MM.1S (cell line): ENCODE data around the gene ARHGAP26.

Experiments used
- DNase-seq: peaks from one replicate; pipeline ENCODE4 v3.0.0-alpha.2; 2015
- H2AFZ ChIP-seq: fragments of 300-600 bp; sonication (generic); 2 replicates; pipeline ENCODE4 v1.6.0; 2016; ENCODE audit warnings: antibody characterized with exemption, low read length
- H3F3A ChIP-seq: fragments of 300-600 bp; sonication (generic); 2 replicates; pipeline ENCODE4 v1.6.1; 2016; ENCODE audit warnings: mild to moderate bottlenecking, antibody characterized with exemption, low read length, moderate library complexity, mixed read lengths; ENCODE audit not compliant: insufficient read depth
- H3K27ac ChIP-seq: fragments of 300-600 bp; sonication (generic); 2 replicates; pipeline ENCODE4 v1.5.1; 2016; ENCODE audit warnings: mild to moderate bottlenecking, low read length
- H3K27me3 ChIP-seq: fragments of 300-600 bp; sonication (generic); replicated peaks from 2 replicates; pipeline ENCODE4 v1.6.0; 2016; ENCODE audit warnings: low read length; ENCODE audit not compliant: insufficient read depth
- H3K36me3 ChIP-seq: fragments of 300-600 bp; sonication (generic); replicated peaks from 2 replicates; pipeline ENCODE4 v1.6.1; 2016; ENCODE audit warnings: mild to moderate bottlenecking, low read length, mixed read lengths; ENCODE audit not compliant: insufficient read depth
- H3K4me1 ChIP-seq: fragments of 300-600 bp; sonication (generic); 2 replicates; pipeline ENCODE4 v1.6.1; 2016; ENCODE audit warnings: low read length, mixed read lengths
- H3K4me2 ChIP-seq: fragments of 300-600 bp; sonication (generic); 2 replicates; pipeline ENCODE4 v1.6.0; 2016; ENCODE audit warnings: low read depth, low read length
- H3K4me3 ChIP-seq: fragments of 300-600 bp; sonication (generic); 2 replicates; pipeline ENCODE4 v1.5.1; 2016; ENCODE audit warnings: low read length, mixed read lengths
- H3K79me2 ChIP-seq: fragments of 300-600 bp; sonication (generic); 2 replicates; pipeline ENCODE4 v1.6.1; 2016; ENCODE audit warnings: mixed run types, low read length, mixed read lengths
- H3K9ac ChIP-seq: fragments of 300-600 bp; sonication (generic); 2 replicates; pipeline ENCODE4 v1.6.1; 2016; ENCODE audit warnings: low read length, mixed read lengths
- H3K9me2 ChIP-seq: fragments of 300-600 bp; sonication (generic); replicated peaks from 2 replicates; pipeline ENCODE4 v1.6.1; 2016; ENCODE audit warnings: mild to moderate bottlenecking, low read length, mixed read lengths; ENCODE audit not compliant: insufficient read depth
- H3K9me3 ChIP-seq: fragments of 300-600 bp; sonication (generic); replicated peaks from 2 replicates; pipeline ENCODE4 v1.6.1; 2016; ENCODE audit warnings: mild to moderate bottlenecking, low read length, mixed read lengths; ENCODE audit not compliant: insufficient read depth
- H4K20me1 ChIP-seq: fragments of 300-600 bp; sonication (generic); 2 replicates; pipeline ENCODE4 v1.6.1; 2016; ENCODE audit warnings: mild to moderate bottlenecking, low read length, moderate library complexity, mixed read lengths; ENCODE audit not compliant: insufficient read depth
- EZH2 ChIP-seq: fragments of 300-600 bp; sonication (generic); optimal IDR thresholded peaks from 2 replicates; pipeline ENCODE3; 2017; ENCODE audit warnings: low read depth, mild to moderate bottlenecking, antibody characterized with exemption, low read length, mixed read lengths
- EZH2phosphoT487 ChIP-seq: fragments of 300-600 bp; sonication (generic); IDR thresholded peaks from 2 replicates; pipeline ENCODE4 v1.6.1; 2018; ENCODE audit warnings: antibody characterized with exemption, low read length
- TF ChIP-seq, protein P1 (sequence below): fragments of 300-600 bp; sonication (generic); IDR thresholded peaks from 2 replicates; pipeline ENCODE4 v1.5.1; 2016; ENCODE audit warnings: antibody characterized with exemption, low read length, mixed read lengths

ARHGAP26 gene

DNA sequence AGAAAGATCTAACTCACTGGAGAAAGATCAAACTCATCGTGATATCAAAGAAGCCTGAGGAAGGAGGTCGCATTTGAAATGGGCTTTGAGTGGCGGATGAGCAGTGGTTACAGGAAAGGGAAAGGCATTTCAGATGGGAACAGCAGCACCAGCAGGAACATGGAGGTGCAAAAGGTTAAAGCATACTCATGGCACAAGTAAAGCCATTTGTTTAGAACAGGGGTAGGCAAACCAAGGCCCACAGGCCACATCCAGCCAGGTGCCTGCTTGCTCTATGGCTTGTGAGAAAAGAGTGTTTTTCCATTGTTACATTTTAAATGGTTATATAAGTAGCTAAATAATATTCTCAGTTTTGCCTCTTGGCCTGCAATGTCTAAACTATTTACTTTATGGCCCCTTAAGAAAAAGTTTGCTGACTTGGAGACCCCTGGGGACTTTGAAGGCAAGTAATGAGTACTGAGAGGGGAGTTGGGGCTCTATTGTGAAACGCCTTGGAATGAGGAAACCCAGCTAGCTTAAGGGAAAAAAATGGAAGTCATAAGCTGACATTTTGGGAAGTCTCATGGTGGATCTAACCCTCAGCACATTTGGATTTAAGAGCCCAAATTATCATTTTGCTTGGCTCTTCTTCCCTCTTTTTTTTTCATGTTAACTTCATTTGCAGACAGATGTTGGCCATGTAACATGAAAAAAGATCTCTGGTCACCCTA is 422.2 kb downstream of the ARHGAP26 start:
- no peak overlapping the region for H3K4me3 ChIP-seq
- no peaks in the 10 kb centered on the region for H3K9me2 ChIP-seq
- H3K27ac ChIP-seq, result no peak overlapping the region
- H3K36me3 ChIP-seq, result no peaks in the 10 kb centered on the region
- peaks cover 5% of the 10 kb centered on the region for H3K4me1 ChIP-seq
- no peak for TF ChIP-seq EZH2
- TF ChIP-seq, protein P1, sequence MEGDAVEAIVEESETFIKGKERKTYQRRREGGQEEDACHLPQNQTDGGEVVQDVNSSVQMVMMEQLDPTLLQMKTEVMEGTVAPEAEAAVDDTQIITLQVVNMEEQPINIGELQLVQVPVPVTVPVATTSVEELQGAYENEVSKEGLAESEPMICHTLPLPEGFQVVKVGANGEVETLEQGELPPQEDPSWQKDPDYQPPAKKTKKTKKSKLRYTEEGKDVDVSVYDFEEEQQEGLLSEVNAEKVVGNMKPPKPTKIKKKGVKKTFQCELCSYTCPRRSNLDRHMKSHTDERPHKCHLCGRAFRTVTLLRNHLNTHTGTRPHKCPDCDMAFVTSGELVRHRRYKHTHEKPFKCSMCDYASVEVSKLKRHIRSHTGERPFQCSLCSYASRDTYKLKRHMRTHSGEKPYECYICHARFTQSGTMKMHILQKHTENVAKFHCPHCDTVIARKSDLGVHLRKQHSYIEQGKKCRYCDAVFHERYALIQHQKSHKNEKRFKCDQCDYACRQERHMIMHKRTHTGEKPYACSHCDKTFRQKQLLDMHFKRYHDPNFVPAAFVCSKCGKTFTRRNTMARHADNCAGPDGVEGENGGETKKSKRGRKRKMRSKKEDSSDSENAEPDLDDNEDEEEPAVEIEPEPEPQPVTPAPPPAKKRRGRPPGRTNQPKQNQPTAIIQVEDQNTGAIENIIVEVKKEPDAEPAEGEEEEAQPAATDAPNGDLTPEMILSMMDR, result no peak
- no peak for TF ChIP-seq EZH2phosphoT487
- no peak overlapping the region for H3K4me2 ChIP-seq
- no peaks in the 10 kb centered on the region for H3K79me2 ChIP-seq
- no peak for DNase-seq
- H3F3A ChIP-seq, result no peaks in the 10 kb centered on the region
- H4K20me1 ChIP-seq, result no peaks in the 10 kb centered on the region
- no peak overlapping the region for H2AFZ ChIP-seq
- no peak overlapping the region for H3K9ac ChIP-seq
- no peaks in the 10 kb centered on the region; the same call in 1 of the 2 replicates for H3K9me3 ChIP-seq
- H3K27me3 ChIP-seq, result no peaks in the 10 kb centered on the region

DNA sequence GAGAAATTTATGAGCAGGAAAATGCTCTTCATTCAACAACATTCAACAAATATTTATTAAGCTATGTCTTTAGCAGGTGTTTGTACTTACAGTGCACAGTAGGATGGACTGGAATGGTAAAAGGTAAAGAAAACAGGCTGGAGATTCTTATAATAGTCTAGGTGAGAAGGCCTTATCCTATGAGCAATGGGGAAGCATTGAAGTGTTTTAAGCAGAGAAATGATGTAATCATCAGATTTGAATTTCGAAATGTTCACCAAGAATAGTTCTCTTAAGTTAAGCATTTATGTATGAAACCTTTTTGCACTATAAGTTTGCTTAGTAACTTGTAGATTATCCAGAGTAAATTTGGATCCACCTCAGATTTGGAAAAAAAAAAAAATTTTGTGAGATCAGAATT is 424.0 kb downstream of the ARHGAP26 start:
- Histone ChIP-seq H3K36me3 (no peaks in the 10 kb centered on the region), H3K4me1 (no peaks in the 10 kb centered on the region), H3K4me3 (no peak overlapping the region), H3K9me3 (no peaks in the 10 kb centered on the region; the same call in 1 of the 2 replicates), H3K9me2 (no peaks in the 10 kb centered on the region), H3K27me3 (no peaks in the 10 kb centered on the region), H3K9ac (no peak overlapping the region), H3F3A (no peaks in the 10 kb centered on the region), H4K20me1 (no peaks in the 10 kb centered on the region), H2AFZ (no peak overlapping the region), H3K4me2 (no peak overlapping the region), H3K27ac (no peak overlapping the region), H3K79me2 (no peaks in the 10 kb centered on the region)
- no peak for TF ChIP-seq EZH2phosphoT487
- no peak for TF ChIP-seq EZH2
- TF ChIP-seq, protein P1, result no peak
- no peak for DNase-seq

DNA sequence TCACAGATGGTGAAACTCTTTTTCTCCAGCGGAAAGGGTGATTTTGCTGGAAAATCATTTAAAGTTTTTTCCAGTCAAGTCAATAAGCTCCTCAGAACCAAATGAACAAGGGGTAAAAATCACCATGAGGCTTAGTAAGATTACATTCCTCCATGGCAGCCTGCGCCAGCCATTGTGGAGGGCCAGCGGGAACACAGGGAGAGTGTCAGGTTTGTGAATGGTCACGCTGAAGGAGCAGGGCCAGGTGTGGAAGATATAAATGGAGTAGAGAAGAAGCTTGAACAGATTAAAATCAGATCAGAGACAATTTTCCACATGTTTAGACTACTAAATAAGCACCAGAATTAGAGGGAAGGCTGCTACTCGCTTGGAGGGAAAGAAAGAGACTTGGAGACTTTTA is 424.5 kb downstream of the ARHGAP26 start:
- Histone ChIP-seq H3K79me2 (no peaks in the 10 kb centered on the region), H3K4me3 (no peak overlapping the region), H3K4me2 (no peak overlapping the region), H3K9ac (no peak overlapping the region), H3K4me1 (no peaks in the 10 kb centered on the region), H3K27me3 (no peaks in the 10 kb centered on the region), H3F3A (no peaks in the 10 kb centered on the region), H4K20me1 (no peaks in the 10 kb centered on the region), H3K36me3 (no peaks in the 10 kb centered on the region), H3K27ac (no peak overlapping the region), H3K9me3 (no peaks in the 10 kb centered on the region; the same call in 1 of the 2 replicates), H3K9me2 (no peaks in the 10 kb centered on the region), H2AFZ (no peak overlapping the region)
- DNase-seq, result no peak
- TF ChIP-seq, protein P1, result no peak
- TF ChIP-seq EZH2phosphoT487, result no peak
- TF ChIP-seq EZH2, result no peak
